ENCODE measurements around the gene ZFP3.

DNA sequence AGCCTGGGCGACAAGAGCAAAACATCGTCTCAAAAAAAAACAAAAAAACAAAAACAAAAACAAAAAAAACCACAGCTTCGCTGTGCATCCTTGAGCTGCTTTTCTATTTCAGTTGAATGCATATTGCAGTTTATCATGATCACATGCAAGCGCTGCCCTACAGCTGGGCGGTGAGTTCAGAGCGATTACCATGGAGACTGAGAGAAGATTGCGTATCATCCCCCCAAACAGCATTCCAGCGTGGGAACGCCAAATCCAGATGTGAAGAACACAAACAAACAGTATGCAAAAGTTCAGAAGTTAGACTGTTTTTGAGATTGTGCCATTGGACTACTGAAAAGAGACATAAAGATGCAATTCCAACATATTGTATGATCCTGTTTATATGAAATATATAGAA is 28.0 kb upstream of the ZFP3 start:
- TF ChIP-seq EZH2 (IDR thresholded peaks at IDR 0.05; ENCODE audit: insufficient read depth, poor library complexity, severe bottlenecking) (no peak), EZH2phosphoT487 (IDR thresholded peaks at IDR 0.05; ENCODE audit: insufficient read depth, low read depth) (no peak)
